H1 (cell line): ENCODE data around the gene PPP1R14C. TPM values are rescaled to one million over a fixed set of nuclear protein-coding genes. Genes with fewer than 3 reads are reported as not detected.

Experiments
- CTCF ChIA-PET: fragments of 300-600 bp; sonication (Branson Sonifier 250); formaldehyde crosslinking; loops from one replicate; lab custom pipeline; 2021; ENCODE audit not compliant: partially characterized antibody; lab: Charles Lee
- POLR2A ChIA-PET: fragments of 300-600 bp; sonication (Branson Sonifier 250); formaldehyde crosslinking; loops from one replicate; lab custom pipeline; 2021; ENCODE audit warnings: inconsistent platforms; ENCODE audit not compliant: partially characterized antibody; lab: Charles Lee
- DNase-seq, 2 experiments: peaks; one replicate each; pipeline versions ENCODE4 v3.0.0 to v3.0.0-alpha.2; 2010 to 2022; ENCODE audit warnings: low spot score in 2 of 2, low read depth in 1 of 2, mixed read lengths in 1 of 2
- FAIRE-seq: peaks from 2 replicates; lab custom pipeline; 2011; peaks lifted over from hg19 to GRCh38; lab: Jason Lieb, UNC
- H2AFZ ChIP-seq: 2 replicates; pipeline ENCODE4 v1.8.1; 2012; ENCODE audit warnings: low read length, inconsistent platforms
- H2AK5ac ChIP-seq: 2 replicates; pipeline ENCODE4 v1.6.1; 2013; ENCODE audit warnings: low read depth, low read length
- H2BK120ac ChIP-seq: replicated peaks from 2 replicates; pipeline ENCODE3; 2013; ENCODE audit warnings: low read depth, low read length, inconsistent platforms
- H2BK12ac ChIP-seq: 2 replicates; pipeline ENCODE4 v1.6.1; 2013; ENCODE audit warnings: low read depth, low read length
- H2BK15ac ChIP-seq: 2 replicates; pipeline ENCODE4 v1.6.1; 2013; ENCODE audit warnings: low read length
- H2BK20ac ChIP-seq: 2 replicates; pipeline ENCODE4 v1.6.1; 2013; ENCODE audit warnings: low read length
- H2BK5ac ChIP-seq: 2 replicates; pipeline ENCODE4 v1.6.1; 2013; ENCODE audit warnings: low read depth, low read length
- H3K14ac ChIP-seq: 2 replicates; pipeline ENCODE4 v1.6.1; 2013; ENCODE audit warnings: inconsistent platforms; ENCODE audit not compliant: insufficient read length
- H3K18ac ChIP-seq: 2 replicates; pipeline ENCODE4 v1.6.1; 2013; ENCODE audit warnings: low read length; ENCODE audit errors: extremely low read depth
- H3K23ac ChIP-seq: 2 replicates; pipeline ENCODE4 v1.6.1; 2013; ENCODE audit warnings: inconsistent platforms; ENCODE audit not compliant: insufficient read length
- H3K23me2 ChIP-seq: 2 replicates; pipeline ENCODE4 v1.6.1; 2013; ENCODE audit warnings: low read depth, low read length
- H3K27ac ChIP-seq: 2 replicates; pipeline ENCODE4 v1.6.1; 2011; ENCODE audit warnings: low read depth, low read length, inconsistent platforms
- H3K27me3 ChIP-seq, 4 experiments: replicated peaks in 1 of 4; 1 replicate in 1 of 4; 2 replicates in 3 of 4; pipeline versions ENCODE4 v1.6.1 to v1.8.1; 2011 to 2013; ENCODE audit warnings: low read length in 3 of 4, mild to moderate bottlenecking in 3 of 4, inconsistent platforms in 2 of 4, mixed read lengths in 2 of 4, moderate library complexity in 1 of 4; ENCODE audit not compliant: control insufficient read depth in 3 of 4, insufficient read depth in 3 of 4; ENCODE audit errors: extremely low read depth in 1 of 4
- H3K36me3 ChIP-seq, 4 experiments: 2 replicates each; pipeline versions ENCODE4 v1.6.1 to v1.8.1; 2011 to 2013; ENCODE audit warnings: mild to moderate bottlenecking in 4 of 4, low read length in 3 of 4, moderate library complexity in 2 of 4, control low read depth in 1 of 4, inconsistent platforms in 1 of 4; ENCODE audit not compliant: insufficient read depth in 4 of 4, control insufficient read depth in 2 of 4
- H3K4ac ChIP-seq: replicated peaks from 2 replicates; pipeline ENCODE3; 2013; ENCODE audit warnings: low read length, low read depth, mixed read lengths, inconsistent platforms; ENCODE audit not compliant: insufficient read length
- H3K4me1 ChIP-seq, 4 experiments: replicated peaks in 1 of 4; 1 replicate in 1 of 4; 2 replicates in 3 of 4; pipeline versions ENCODE4 v1.6.1 to v1.8.1; 2011 to 2013; ENCODE audit warnings: low read length in 3 of 4, inconsistent platforms in 2 of 4, mixed read lengths in 1 of 4; ENCODE audit not compliant: insufficient read depth in 4 of 4, control insufficient read depth in 3 of 4
- H3K4me2 ChIP-seq, 2 experiments: 2 replicates each; pipeline versions ENCODE4 v1.6.1 to v1.8.1; 2011 to 2013; ENCODE audit warnings: low read depth in 2 of 2, low read length in 2 of 2, control low read depth in 1 of 2, inconsistent platforms in 1 of 2, mild to moderate bottlenecking in 1 of 2; ENCODE audit not compliant: insufficient read depth in 1 of 2
- H3K4me3 ChIP-seq, 4 experiments: fragments of 200-600, 300-600 bp in 1 of 4; sonication (generic), shearing (Covaris generic), sonication (Bioruptor Twin) in 1 of 4; 2 replicates each; pipeline versions ENCODE4 v1.5.1 to v1.8.1; 2011 to 2016; ENCODE audit warnings: low read length in 4 of 4, low read depth in 3 of 4, control low read depth in 2 of 4, inconsistent platforms in 2 of 4, mild to moderate bottlenecking in 2 of 4, mixed read lengths in 1 of 4, moderate library complexity in 1 of 4; ENCODE audit not compliant: insufficient read depth in 2 of 4; ENCODE audit errors: extremely low read depth in 1 of 4
- H3K56ac ChIP-seq: replicated peaks from 2 replicates; pipeline ENCODE3; 2013; ENCODE audit warnings: low read depth, mild to moderate bottlenecking, mixed read lengths, low read length, inconsistent platforms; ENCODE audit not compliant: insufficient read length
- H3K79me1 ChIP-seq: 2 replicates; pipeline ENCODE4 v1.6.1; 2013; ENCODE audit warnings: low read depth, low read length, control low read depth
- H3K79me2 ChIP-seq, 2 experiments: 2 replicates each; pipeline versions ENCODE4 v1.6.1 to v1.8.1; 2012 to 2013; ENCODE audit warnings: low read length in 2 of 2, mild to moderate bottlenecking in 2 of 2, inconsistent platforms in 1 of 2; ENCODE audit not compliant: insufficient read depth in 2 of 2, control insufficient read depth in 1 of 2
- H3K9ac ChIP-seq, 4 experiments: replicated peaks in 1 of 4; 1 replicate in 1 of 4; 2 replicates in 3 of 4; pipeline versions ENCODE4 v1.6.1 to v1.8.1; 2011 to 2013; ENCODE audit warnings: low read depth in 3 of 4, low read length in 3 of 4, control low read depth in 2 of 4, mild to moderate bottlenecking in 2 of 4, moderate library complexity in 2 of 4, inconsistent platforms in 1 of 4; ENCODE audit errors: extremely low read depth in 1 of 4
- H3K9me3 ChIP-seq, 2 experiments: 2 replicates each; pipeline versions ENCODE4 v1.6.1 to v1.8.1; 2012 to 2013; ENCODE audit warnings: mild to moderate bottlenecking in 2 of 2, moderate library complexity in 2 of 2, control low read depth in 1 of 2, inconsistent platforms in 1 of 2, low read depth in 1 of 2, low read length in 1 of 2, mixed read lengths in 1 of 2; ENCODE audit not compliant: insufficient read depth in 2 of 2
- H4K20me1 ChIP-seq, 2 experiments: replicated peaks in 1 of 2; 2 replicates each; pipeline versions ENCODE3 to v1.8.1; 2011 to 2013; ENCODE audit warnings: inconsistent platforms in 2 of 2, low read length in 2 of 2, mild to moderate bottlenecking in 1 of 2; ENCODE audit not compliant: insufficient read depth in 2 of 2, control insufficient read depth in 1 of 2
- H4K5ac ChIP-seq: 2 replicates; pipeline ENCODE4 v1.6.1; 2013; ENCODE audit warnings: low read length, low read depth, mixed read lengths, inconsistent platforms; ENCODE audit not compliant: insufficient read length
- H4K8ac ChIP-seq: 2 replicates; pipeline ENCODE4 v1.8.0; 2013; ENCODE audit warnings: mild to moderate bottlenecking, moderate library complexity, low read length, inconsistent platforms; ENCODE audit not compliant: insufficient read depth; ENCODE audit errors: extremely low read depth
- H4K91ac ChIP-seq: replicated peaks from 2 replicates; pipeline ENCODE3; 2013; ENCODE audit warnings: low read length, mixed read lengths, inconsistent platforms; ENCODE audit not compliant: insufficient read length
- BACH1 ChIP-seq: IDR thresholded peaks from 2 replicates; pipeline ENCODE4 v1.6.1; 2012; ENCODE audit warnings: low read length, improper control_type of control experiment
- EGR1 ChIP-seq: IDR thresholded peaks from 2 replicates; pipeline ENCODE4 v1.6.1; 2011; ENCODE audit warnings: low read depth, low read length, borderline replicate concordance
- EP300 ChIP-seq, 2 experiments: IDR thresholded peaks; 1 replicate in 1 of 2; 2 replicates in 1 of 2; pipeline ENCODE4 v1.6.1; 2011 to 2012; ENCODE audit warnings: low read depth in 2 of 2, low read length in 2 of 2, mild to moderate bottlenecking in 2 of 2, borderline replicate concordance in 1 of 2, inconsistent platforms in 1 of 2, moderate library complexity in 1 of 2
- FOSL1 ChIP-seq: IDR thresholded peaks from 2 replicates; pipeline ENCODE4 v1.6.1; 2011; ENCODE audit warnings: mild to moderate bottlenecking, low read depth, low read length, moderate library complexity; ENCODE audit not compliant: insufficient read depth
- HDAC2 ChIP-seq, 2 experiments: fragments of 300-600 bp in 1 of 2; sonication (generic) in 1 of 2; IDR thresholded peaks; 2 replicates each; pipeline ENCODE4 v1.6.1; 2011 to 2012; ENCODE audit warnings: low read depth in 2 of 2, low read length in 2 of 2, mild to moderate bottlenecking in 2 of 2, moderate library complexity in 2 of 2, borderline replicate concordance in 1 of 2, inconsistent platforms in 1 of 2
- JUND ChIP-seq: IDR thresholded peaks from 2 replicates; pipeline ENCODE4 v1.6.1; 2011; ENCODE audit warnings: mild to moderate bottlenecking, improper control_type of control experiment, low read length
- KDM1A ChIP-seq: fragments of 200-600, 300-600 bp; sonication (generic); IDR thresholded peaks from 2 replicates; pipeline ENCODE4 v1.7.1; 2016; ENCODE audit warnings: mild to moderate bottlenecking, low read length, borderline replicate concordance
- MAFK ChIP-seq: IDR thresholded peaks from 2 replicates; pipeline ENCODE4 v1.6.1; 2012; ENCODE audit warnings: low read depth, mild to moderate bottlenecking, improper control_type of control experiment, low read length
- RAD21 ChIP-seq, 2 experiments: IDR thresholded peaks in 1 of 2; conservative IDR thresholded peaks in 1 of 2; 2 replicates each; pipeline ENCODE4 v1.6.1; 2011; ENCODE audit warnings: low read depth in 2 of 2, low read length in 2 of 2, improper control_type of control experiment in 1 of 2, inconsistent platforms in 1 of 2, mild to moderate bottlenecking in 1 of 2, moderate library complexity in 1 of 2
- SIX5 ChIP-seq: IDR thresholded peaks from 2 replicates; pipeline ENCODE4 v1.6.1; 2011; ENCODE audit warnings: mild to moderate bottlenecking, low read depth, low read length
- TAF1 ChIP-seq: IDR thresholded peaks from 2 replicates; pipeline ENCODE4 v1.6.1; 2011; ENCODE audit warnings: mild to moderate bottlenecking, low read depth, low read length
- WGBS, 2 experiments: shearing (Covaris generic) in 1 of 2; methylation state at CpG; one replicate each; pipeline versions ENCODE4 v1.1.6 to v1.1.7; 2013 to 2015; ENCODE audit warnings: low lambda C conversion rate in 2 of 2, mixed read lengths in 2 of 2, inconsistent platforms in 1 of 2, low coverage in 1 of 2, missing lambda C conversion rate in 1 of 2; ENCODE audit not compliant: insufficient replicate concordance in 2 of 2, insufficient coverage in 1 of 2, insufficient read length in 1 of 2; ENCODE audit errors: extremely low coverage in 1 of 2, missing lambda C conversion rate in 1 of 2; 5-methylcytosine and 5-hydroxymethylcytosine counted together
- polyA plus RNA-seq, 7 experiments: library from polyadenylated mRNA; depleted of rRNA in 3 of 7; stranded (reverse) in 5 of 7; unstranded in 2 of 7; fragments of >200 nt in 5 of 7; fragments of 200-250 nt in 2 of 7; gene quantifications; 1 replicate in 5 of 7; 2 replicates in 1 of 7; 4 replicates in 1 of 7; pipeline versions ENCODE4 v1.2.1 to v1.2.3, GENCODE V29; 2011 to 2013; ENCODE audit warnings: missing spikeins in 2 of 7, mixed read lengths in 2 of 7
- total RNA-seq: library from RNA; stranded (reverse); fragmentation: NEBNext Ultra II Directional; extraction: Animal tissue kit (Norgen Biotek cat#: 25700); gene quantifications from 2 replicates; pipeline ENCODE4 v1.2.1, GENCODE V29; 2021

Gene PPP1R14C
- total and polyA plus RNA-seq, 2 of the 8 experiments (the other 6 are each of a cell fraction or from before 2014, with no cell fraction given): 0.30 to 0.61 TPM

DNA sequence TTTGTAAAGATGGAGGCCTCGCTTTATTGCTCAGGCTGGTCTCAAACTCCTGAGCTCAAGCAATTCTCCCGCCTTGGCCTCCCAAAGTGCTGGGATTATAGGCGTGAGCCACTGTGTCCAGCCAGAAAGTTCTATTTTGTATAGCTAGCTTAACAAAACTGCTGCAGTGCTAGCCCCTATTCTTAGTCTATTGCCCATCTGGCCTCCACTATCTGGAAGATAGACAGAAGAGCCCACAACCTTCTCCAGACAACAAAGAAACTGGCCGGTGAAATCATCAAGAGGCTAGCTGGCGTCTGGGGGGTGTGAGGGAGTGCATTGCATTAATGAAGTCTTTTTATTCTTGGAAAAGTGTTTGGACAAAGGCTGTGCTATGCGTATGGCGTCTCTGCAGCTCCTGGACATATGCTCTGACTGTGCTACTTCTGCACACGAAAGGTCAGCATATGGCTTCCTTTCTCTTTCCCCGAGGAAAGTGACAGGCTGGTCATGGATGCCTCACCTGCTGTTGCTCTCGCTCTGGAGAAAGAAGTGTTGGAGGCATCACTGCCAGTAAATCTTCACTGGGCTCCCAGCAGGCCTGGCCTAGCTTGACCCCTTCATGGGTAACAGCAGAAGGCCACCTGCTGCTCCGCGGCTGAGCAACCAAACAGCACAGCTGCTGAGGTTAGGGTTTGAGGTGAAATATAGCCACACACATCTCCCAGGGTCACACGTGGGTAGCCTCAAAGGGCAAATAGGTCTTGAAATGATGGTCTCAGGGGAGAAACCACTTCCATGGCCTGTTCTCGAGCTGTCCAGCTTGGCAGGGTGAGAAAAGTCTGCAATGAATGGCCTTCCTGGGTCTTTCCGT lies 130.8 kb downstream of the PPP1R14C start:
- no peak overlapping the region for H3K27ac ChIP-seq
- no peak overlapping the region for H3K4ac ChIP-seq
- ChIA-PET POLR2A (no interaction called here), CTCF (no interaction called here)
- H4K5ac ChIP-seq: no peak overlapping the region
- H3K4me2 ChIP-seq: no peak overlapping the region
- DNase-seq: no peak
- H3K4me3 ChIP-seq: no peak overlapping the region
- H2AK5ac ChIP-seq: no peak overlapping the region
- no peak overlapping the region for H3K14ac ChIP-seq
- no peaks in the 10 kb centered on the region for H4K20me1 ChIP-seq
- no peaks in the 10 kb centered on the region for H3K79me2 ChIP-seq
- H3K23me2 ChIP-seq: no peaks in the 10 kb centered on the region
- H4K8ac ChIP-seq: no peak overlapping the region
- H3K79me1 ChIP-seq: no peaks in the 10 kb centered on the region
- H3K9me3 ChIP-seq: no peaks in the 10 kb centered on the region
- H3K56ac ChIP-seq: no peak overlapping the region
- no peaks in the 10 kb centered on the region for H3K36me3 ChIP-seq
- FAIRE-seq: no peak
- H2BK20ac ChIP-seq: no peak overlapping the region
- H4K91ac ChIP-seq: no peak overlapping the region
- no peak overlapping the region for H2BK12ac ChIP-seq
- H3K23ac ChIP-seq: no peak overlapping the region
- no peak overlapping the region for H3K18ac ChIP-seq
- no peak overlapping the region for H2BK15ac ChIP-seq
- 86% methylated on average over 15 of the region's 15 CpGs; no CpG with 5 or more reads in 1 of the 2 experiments for WGBS, 2 experiments
- no peak overlapping the region for H3K9ac ChIP-seq
- no peaks in the 10 kb centered on the region for H3K4me1 ChIP-seq
- no peak overlapping the region for H2BK120ac ChIP-seq
- TF ChIP-seq EP300 (IDR thresholded peaks at IDR 0.05; ENCODE audit: borderline replicate concordance in 1 of 2, low read depth in 2 of 2, low read length in 2 of 2) (no peak), HDAC2 (IDR thresholded peaks at IDR 0.05; ENCODE audit: borderline replicate concordance in 1 of 2, low read depth in 2 of 2, low read length in 2 of 2) (no peak), SIX5 (no peak), RAD21 (IDR thresholded peaks at IDR 0.05 in 1 of 2, conservative IDR thresholded peaks at IDR 0.05 in 1 of 2; ENCODE audit: low read depth in 2 of 2, low read length in 2 of 2) (no peak), KDM1A (no peak), BACH1 (no peak), FOSL1 (no peak), MAFK (no peak), TAF1 (no peak), EGR1 (no peak), JUND (no peak)
- H3K27me3 ChIP-seq: no peaks in the 10 kb centered on the region
- no peak overlapping the region for H2BK5ac ChIP-seq
- H2AFZ ChIP-seq: no peak overlapping the region
